ENCODE measurements around the gene CLK1. TPM values are rescaled to one million over a fixed set of nuclear protein-coding genes. Genes with fewer than 3 reads are reported as not detected.

The CLK1 gene
- total and polyA plus RNA-seq, 2 of the 13 experiments (the other 11 are each of a cell fraction or from before 2014, with no cell fraction given): 66.6 to 101 TPM

GRCh38 chr2:200878289-200878880, 13.9 kb upstream of the CLK1 start (continued):
- TF ChIP-seq CREBL2 (CRISPR knock-in tag; IDR thresholded peaks at IDR 0.05; ENCODE audit: borderline replicate concordance): no peak
- TF ChIP-seq PLRG1 (conservative IDR thresholded peaks at IDR 0.05): no peak
- no peak for TF ChIP-seq ETV6 (CRISPR knock-in tag; conservative IDR thresholded peaks at IDR 0.05)
- peak; percentile 68; the same call in 1 of the 2 replicates for TF ChIP-seq CEBPB (IDR thresholded peaks at IDR 0.05; ENCODE audit: borderline replicate concordance, low read depth, low read length)
- no peak for TF ChIP-seq ZNF382 (CRISPR knock-in tag; IDR thresholded peaks at IDR 0.05; ENCODE audit: borderline replicate concordance)
- TF ChIP-seq ZNF883 (CRISPR knock-in tag; IDR thresholded peaks at IDR 0.05; ENCODE audit: not compliant biosample characterization): no peak
- no peak for TF ChIP-seq ZNF577 (CRISPR knock-in tag; IDR thresholded peaks at IDR 0.05; ENCODE audit: borderline replicate concordance, low read depth)

- intact Hi-C loops (cut with micrococcal nuclease; ENCODE audit: unreplicated experiment): no loop called here
- BruUV-seq (replicated peaks): no TSS peak
These were observed 13.0 kb upstream of the CLK1 start for GRCh38 chr2:200877443-200877842.

More at GRCh38 chr2:200877443-200877842, 13.0 kb upstream of the CLK1 start:
- Histone ChIP-seq H3K9me3 (ENCODE audit: low read length) (no peaks in the 10 kb centered on the region), H2AFZ (ENCODE audit: low read length) (no peak overlapping the region), H3K9ac (ENCODE audit: insufficient read depth, low read depth, low read length) (no peak overlapping the region), H3K27me3 (ENCODE audit: control insufficient read depth in 1 of 2, insufficient read depth in 2 of 2, low read length in 2 of 2) (no peaks in the 10 kb centered on the region; a peak in 1 of 5 replicates), H3K4me3 (replicated peaks in 1 of 3; ENCODE audit: insufficient read depth in 1 of 3, low read depth in 2 of 3, low read length in 3 of 3) (no peak overlapping the region), H3K4me2 (ENCODE audit: low read depth, low read length) (no peak overlapping the region), H3K79me2 (ENCODE audit: insufficient read depth, low read length) (no peaks in the 10 kb centered on the region), H3K4me1 (ENCODE audit: insufficient read depth, low read length) (peaks cover 27% of the 10 kb centered on the region), H3K36me3 (replicated peaks in 1 of 2; ENCODE audit: control insufficient read depth in 1 of 2, insufficient read depth in 2 of 2, low read length in 2 of 2) (peaks cover 18 to 73% of the 10 kb centered on the region in 2 experiments), H3K27ac (ENCODE audit: extremely low read length, insufficient read depth, low read length) (peak overlapping the region; percentile 26), H4K20me1 (ENCODE audit: insufficient read depth, low read length) (no peaks in the 10 kb centered on the region)
- DNase-seq (ENCODE audit: low spot score) (no peak), FAIRE-seq (no peak), ATAC-seq (no peak)
- no peak for TF ChIP-seq USF2 (IDR thresholded peaks at IDR 0.05; ENCODE audit: low read depth, low read length)
- TF ChIP-seq USF2 (CRISPR knock-in tag; IDR thresholded peaks at IDR 0.05; ENCODE audit: borderline replicate concordance): no peak
- TF ChIP-seq RFXANK (CRISPR knock-in tag; IDR thresholded peaks at IDR 0.05): no peak
- ChIA-PET POLR2A (interaction anchor here (0.7 to 1.5 kb wide), 6 partner anchors 11 to 239 kb away, joined by 3 to 12 read pairs (median 4); partner anchors contain the start of genes CFLAR, CLK1, NIF3L1 and PPIL3), CTCF (ENCODE audit: low intra/inter-chr PET ratio, low total read pairs) (no interaction called here)
- in situ Hi-C loops (cut with HindIII; ENCODE audit: extremely low pct_ligation_motif_present, low pct_unique_long_range_greater_than_20kb): no loop called here
